ENCODE results near the gene TIMM23. TPM values are rescaled to one million over a fixed set of nuclear protein-coding genes. Genes with fewer than 3 reads are reported as not detected.
A peak's percentile ranks its signal among the peaks of the same experiment; 100 is the strongest.

The TIMM23 gene
- total and polyA plus RNA-seq, 10 of the 15 experiments (the other 5 are each of a cell fraction or from before 2014, with no cell fraction given) = 90.0 to 228 (median 120) TPM

DNA sequence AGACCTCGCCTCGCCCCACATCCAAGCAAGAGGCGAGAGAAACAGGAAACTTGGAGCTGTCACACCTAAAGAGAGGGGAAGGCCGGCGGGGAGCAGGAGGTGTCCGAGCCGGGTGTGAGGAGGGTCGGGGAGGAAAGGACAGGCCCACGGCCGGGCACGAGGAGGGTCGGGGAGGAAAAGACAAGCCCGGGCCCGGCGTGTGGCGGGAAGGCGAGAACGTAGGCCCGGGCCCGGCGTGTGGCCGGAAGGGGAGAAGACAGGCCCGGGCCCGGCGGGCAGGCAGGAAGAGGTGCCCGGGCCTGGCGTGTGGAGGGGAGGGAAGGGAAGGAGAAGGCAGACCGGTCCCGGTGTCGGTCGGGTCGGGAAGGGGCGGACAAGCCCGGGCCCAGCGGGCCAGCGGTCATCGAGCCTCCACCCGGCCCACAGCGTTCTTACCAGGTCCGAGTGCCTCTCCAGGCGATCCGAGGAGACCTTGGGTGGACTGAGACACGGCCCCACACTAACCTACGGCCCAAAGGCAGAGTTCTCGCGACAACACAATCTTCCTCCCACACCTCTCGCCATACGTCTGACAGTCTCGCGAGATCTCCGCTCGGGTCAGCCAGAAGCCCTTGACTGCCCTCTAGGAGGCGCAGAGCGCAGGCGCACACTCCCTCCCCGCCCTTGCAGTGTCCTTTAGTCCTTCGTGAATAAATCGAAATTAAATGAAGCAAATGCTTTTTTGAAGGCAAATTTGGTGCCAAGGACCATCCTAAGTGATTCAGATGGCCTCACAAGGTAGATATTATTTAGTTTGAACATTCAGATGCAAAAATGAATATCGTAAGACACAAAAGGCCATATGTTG, 58.0 kb downstream of the TIMM23 start, which contains the start of gene NCOA4 (continued):
- TF ChIP-seq PRDM15 (CRISPR knock-in tag; IDR thresholded peaks at IDR 0.05) (no peak), POLR2A (IDR thresholded peaks at IDR 0.05; ENCODE audit: low read depth, low read length) (peak; percentile 96), ZBTB40 (IDR thresholded peaks at IDR 0.05; ENCODE audit: borderline replicate concordance) (peak; percentile 52), LARP7 (IDR thresholded peaks at IDR 0.05) (peak; percentile 69; the same call in 1 of the 2 replicates), MYC (IDR thresholded peaks at IDR 0.05; ENCODE audit: insufficient read depth, insufficient read length, insufficient replicate concordance, low read length, severe bottlenecking) (no peak), NFYA (IDR thresholded peaks at IDR 0.05; ENCODE audit: borderline replicate concordance, low read depth, low read length) (no peak), CREM (IDR thresholded peaks at IDR 0.05; ENCODE audit: low read depth) (no peak), CBFB (IDR thresholded peaks at IDR 0.05; ENCODE audit: low read depth) (peak; percentile 98), NKRF (conservative IDR thresholded peaks at IDR 0.05) (peak; percentile 73; the same call in 1 of the 2 replicates), STAT1 (conservative IDR thresholded peaks at IDR 0.05) (no peak; the same call in 1 of the 2 replicates), MYB (IDR thresholded peaks at IDR 0.05; ENCODE audit: borderline replicate concordance, low read depth, low read length) (no peak), IKZF1 (conservative IDR thresholded peaks at IDR 0.05) (peak; percentile 62), ATF2 (IDR thresholded peaks at IDR 0.05; ENCODE audit: low read length) (no peak)
- TF ChIP-seq, protein P1, sequence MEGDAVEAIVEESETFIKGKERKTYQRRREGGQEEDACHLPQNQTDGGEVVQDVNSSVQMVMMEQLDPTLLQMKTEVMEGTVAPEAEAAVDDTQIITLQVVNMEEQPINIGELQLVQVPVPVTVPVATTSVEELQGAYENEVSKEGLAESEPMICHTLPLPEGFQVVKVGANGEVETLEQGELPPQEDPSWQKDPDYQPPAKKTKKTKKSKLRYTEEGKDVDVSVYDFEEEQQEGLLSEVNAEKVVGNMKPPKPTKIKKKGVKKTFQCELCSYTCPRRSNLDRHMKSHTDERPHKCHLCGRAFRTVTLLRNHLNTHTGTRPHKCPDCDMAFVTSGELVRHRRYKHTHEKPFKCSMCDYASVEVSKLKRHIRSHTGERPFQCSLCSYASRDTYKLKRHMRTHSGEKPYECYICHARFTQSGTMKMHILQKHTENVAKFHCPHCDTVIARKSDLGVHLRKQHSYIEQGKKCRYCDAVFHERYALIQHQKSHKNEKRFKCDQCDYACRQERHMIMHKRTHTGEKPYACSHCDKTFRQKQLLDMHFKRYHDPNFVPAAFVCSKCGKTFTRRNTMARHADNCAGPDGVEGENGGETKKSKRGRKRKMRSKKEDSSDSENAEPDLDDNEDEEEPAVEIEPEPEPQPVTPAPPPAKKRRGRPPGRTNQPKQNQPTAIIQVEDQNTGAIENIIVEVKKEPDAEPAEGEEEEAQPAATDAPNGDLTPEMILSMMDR (IDR thresholded peaks at IDR 0.05 in 2 of 3, conservative IDR thresholded peaks at IDR 0.05 in 1 of 3; ENCODE audit: control insufficient read depth in 2 of 3, extremely low read depth in 1 of 3, insufficient read depth in 1 of 3, low read depth in 3 of 3, low read length in 3 of 3) = peak; percentile 82 to 90 (median 86)
